Measurements from ENCODE around the gene CYP27B1. TPM values are rescaled to one million over a fixed set of nuclear protein-coding genes. Genes with fewer than 3 reads are reported as not detected.
"Not testable (repeated sequence)": the region's sequence is repeated elsewhere in the genome, so short reads cannot be mapped to it uniquely, and the experiment has no call there.

Gene CYP27B1
- total RNA-seq, 6 donors from 2014 or later, result 0.98 to 5.2 (median 2.5) TPM; not detected in 1

GRCh38 chr12:57716305-57716704 lies 50.6 kb downstream of the CYP27B1 start:
- ATAC-seq (ENCODE audit: low FRiP score in 2 of 2) (no peak), DNase-seq (no peak)
- H3K4me3 ChIP-seq, result no peak overlapping the region
- 96 to 100% methylated on average over 1 to 4 of the region's 4 CpGs for WGBS, 2 donors
- TF ChIP-seq CTCF (IDR thresholded peaks at IDR 0.05), result no peak
- TF ChIP-seq POLR2AphosphoS5 (IDR thresholded peaks at IDR 0.05), result no peak
- no peak for TF ChIP-seq EP300 (IDR thresholded peaks at IDR 0.05)
- no peak for TF ChIP-seq POLR2A (IDR thresholded peaks at IDR 0.05)
- no peaks in the 10 kb centered on the region for H3K4me1 ChIP-seq
- H3K9me3 ChIP-seq, result no peaks in the 10 kb centered on the region
- no peaks in the 10 kb centered on the region for H3K27me3 ChIP-seq
- peaks cover 33 to 98% (median 61%) of the 10 kb centered on the region in 4 donors for H3K36me3 ChIP-seq
- H3K27ac ChIP-seq, result no peak overlapping the region

- Histone ChIP-seq H3K4me3 (no peak overlapping the region), H3K27ac (no peak overlapping the region), H3K4me1 (no peaks in the 10 kb centered on the region), H3K36me3 (peaks cover 33 to 93% (median 56%) of the 10 kb centered on the region in 4 donors), H3K9me3 (no peaks in the 10 kb centered on the region), H3K27me3 (no peaks in the 10 kb centered on the region)
- TF ChIP-seq POLR2AphosphoS5 (IDR thresholded peaks at IDR 0.05) (no peak), EP300 (IDR thresholded peaks at IDR 0.05) (no peak), POLR2A (IDR thresholded peaks at IDR 0.05) (no peak), CTCF (IDR thresholded peaks at IDR 0.05) (no peak)
- ATAC-seq (ENCODE audit: low FRiP score in 2 of 2) (no peak), DNase-seq (no peak)
- WGBS, 2 donors, result 97% methylated on average over 12 of the region's 12 CpGs
Observed at GRCh38 chr12:57715786-57716185, 51.1 kb downstream of the CYP27B1 start.

- not testable (repeated sequence) for DNase-seq; H3K9me3 ChIP-seq; ATAC-seq (ENCODE audit: low FRiP score in 2 of 2); H3K4me3 ChIP-seq; H3K27me3 ChIP-seq; H3K4me1 ChIP-seq; H3K27ac ChIP-seq
- WGBS, 2 donors, result 92 to 97% methylated on average over 6 of the region's 6 CpGs
- peaks cover 33 to 91% (median 50%) of the 10 kb centered on the region in 4 donors for H3K36me3 ChIP-seq
Observed at GRCh38 chr12:57715036-57715748, 51.7 kb downstream of the CYP27B1 start.

GRCh38 chr12:57713209-57713608 lies 53.7 kb downstream of the CYP27B1 start:
- no peak for TF ChIP-seq CTCF (IDR thresholded peaks at IDR 0.05)
- no peak for TF ChIP-seq POLR2A (IDR thresholded peaks at IDR 0.05)
- TF ChIP-seq POLR2AphosphoS5 (IDR thresholded peaks at IDR 0.05), result no peak
- TF ChIP-seq EP300 (IDR thresholded peaks at IDR 0.05), result no peak
- 96 to 100% methylated on average over 4 to 5 of the region's 5 CpGs for WGBS, 2 donors
- DNase-seq, result no peak
- H3K4me3 ChIP-seq, result no peak overlapping the region
- peaks cover 18 to 76% (median 32%) of the 10 kb centered on the region in 4 donors for H3K36me3 ChIP-seq
- no peak for ATAC-seq (ENCODE audit: low FRiP score in 2 of 2)
- H3K27me3 ChIP-seq, result no peaks in the 10 kb centered on the region
- no peaks in the 10 kb centered on the region for H3K9me3 ChIP-seq
- H3K27ac ChIP-seq, result no peak overlapping the region
- H3K4me1 ChIP-seq, result no peaks in the 10 kb centered on the region

GRCh38 chr12:57712701-57713100 lies 54.2 kb downstream of the CYP27B1 start:
- no peak for ATAC-seq (ENCODE audit: low FRiP score in 2 of 2)
- H3K36me3 ChIP-seq, result peaks cover 13 to 76% (median 28%) of the 10 kb centered on the region in 4 donors
- TF ChIP-seq EP300 (IDR thresholded peaks at IDR 0.05) (no peak), CTCF (IDR thresholded peaks at IDR 0.05) (no peak)
- no peak overlapping the region for H3K27ac ChIP-seq
- no peaks in the 10 kb centered on the region for H3K9me3 ChIP-seq
- no peak for DNase-seq
- 96 to 100% methylated on average over 3 of the region's 3 CpGs for WGBS, 2 donors
- H3K27me3 ChIP-seq, result no peaks in the 10 kb centered on the region
- H3K4me1 ChIP-seq, result no peaks in the 10 kb centered on the region
- H3K4me3 ChIP-seq, result no peak overlapping the region

Small RNAs within 50 kb of the gene (small RNA-seq; reads per million reads assigned to genes)
- gene RNU6-1083P, result 0 reads per million in 4 donors

Other genes with a start within 250 kb of the CYP27B1 start
- 10 to 100 TPM; 26.1 to 45.1 (median 33.1) TPM for gene DDIT3, start 246.6 kb downstream of the CYP27B1 start, total RNA-seq
- gene MBD6, start 244.3 kb downstream of the CYP27B1 start, total RNA-seq, result 100 to 1,000 TPM in 3 of 6 donors, 10 to 100 TPM in 3; 25.1 to 184 (median 94.7) TPM
- gene DCTN2, start 219.9 kb downstream of the CYP27B1 start, total RNA-seq, result 100 to 1,000 TPM in 4 of 6 donors, 10 to 100 TPM in 2; 83.1 to 145 (median 110) TPM
- under 1 TPM in 5 of 6 donors, not detected in 1; 0.06 to 0.39 (median 0.20) TPM for gene KIF5A, start 217.0 kb downstream of the CYP27B1 start, total RNA-seq
- gene PIP4K2C, start 175.9 kb downstream of the CYP27B1 start, total RNA-seq, result 10 to 100 TPM; 13.4 to 56.7 (median 30.7) TPM
- gene DTX3, start 162.3 kb downstream of the CYP27B1 start, total RNA-seq, result 10 to 100 TPM; 12.8 to 44.0 (median 21.1) TPM
- 10 to 100 TPM in 2 of 6 donors, 1 to 10 TPM in 4; 6.6 to 78.6 (median 8.2) TPM for gene ARHGEF25, start 155.6 kb downstream of the CYP27B1 start, total RNA-seq
- 1 to 10 TPM in 1 of 6 donors, under 1 TPM in 5; under 0.01 to 2.6 (median 0.80) TPM for gene B4GALNT1, start 133.9 kb downstream of the CYP27B1 start, total RNA-seq
- 100 to 1,000 TPM; 171 to 305 (median 278) TPM for gene OS9, start 72.9 kb downstream of the CYP27B1 start, total RNA-seq
- gene AGAP2, start 28.3 kb downstream of the CYP27B1 start, total RNA-seq, result 1 to 10 TPM; 2.0 to 7.3 (median 5.8) TPM
- gene TSPAN31, start 22.0 kb downstream of the CYP27B1 start, total RNA-seq, result 10 to 100 TPM; 16.8 to 54.6 (median 37.3) TPM
- 100 to 1,000 TPM in 2 of 6 donors, 10 to 100 TPM in 4; 38.5 to 109 (median 62.5) TPM for gene CDK4, start 14.8 kb downstream of the CYP27B1 start, total RNA-seq
- 10 to 100 TPM; 15.4 to 36.7 (median 21.3) TPM for gene MARCHF9, start 12.0 kb downstream of the CYP27B1 start, total RNA-seq
- gene METTL1, start 5.0 kb upstream of the CYP27B1 start, total RNA-seq, result 10 to 100 TPM in 4 of 6 donors, 1 to 10 TPM in 2; 1.3 to 30.2 (median 16.9) TPM
- 10 to 100 TPM in 2 of 6 donors, 1 to 10 TPM in 4; 4.2 to 18.3 (median 6.4) TPM for gene EEF1AKMT3, start 5.5 kb upstream of the CYP27B1 start, total RNA-seq
- 10 to 100 TPM in 4 of 6 donors, 1 to 10 TPM in 2; 5.0 to 34.0 (median 22.8) TPM for gene TSFM, start 15.7 kb upstream of the CYP27B1 start, total RNA-seq
- 10 to 100 TPM in 3 of 6 donors, 1 to 10 TPM in 3; 4.9 to 57.6 (median 8.7) TPM for gene AVIL, start 51.7 kb upstream of the CYP27B1 start, total RNA-seq
- gene CTDSP2, start 79.7 kb upstream of the CYP27B1 start, total RNA-seq, result 100 to 1,000 TPM; 153 to 226 (median 175) TPM
- gene ATP23, start 174.5 kb upstream of the CYP27B1 start, total RNA-seq, result 10 to 100 TPM in 1 of 6 donors, 1 to 10 TPM in 4, not detected in 1; 4.7 to 18.8 (median 7.7) TPM

All from upper lobe of left lung (tissue), 6 donors.